SU-DHL-6 (cell line): ENCODE data around the gene ANKS1B.

ENCODE experiments used
- EZH2phosphoT487 ChIP-seq: fragments of 200-600 bp; sonication (generic), shearing (Covaris generic); conservative IDR thresholded peaks from 2 replicates; pipeline ENCODE4 v1.6.1; 2018; ENCODE audit warnings: mild to moderate bottlenecking, antibody characterized with exemption, low read length, moderate library complexity, mixed read lengths
- TF ChIP-seq, protein P1 (sequence below): fragments of 200-600 bp; sonication (generic); IDR thresholded peaks from one replicate; pipeline ENCODE4 v1.5.1; 2017; ENCODE audit warnings: antibody characterized with exemption, mild to moderate bottlenecking, low read length, moderate library complexity; ENCODE audit not compliant: insufficient read depth, poor library complexity, severe bottlenecking

DNA sequence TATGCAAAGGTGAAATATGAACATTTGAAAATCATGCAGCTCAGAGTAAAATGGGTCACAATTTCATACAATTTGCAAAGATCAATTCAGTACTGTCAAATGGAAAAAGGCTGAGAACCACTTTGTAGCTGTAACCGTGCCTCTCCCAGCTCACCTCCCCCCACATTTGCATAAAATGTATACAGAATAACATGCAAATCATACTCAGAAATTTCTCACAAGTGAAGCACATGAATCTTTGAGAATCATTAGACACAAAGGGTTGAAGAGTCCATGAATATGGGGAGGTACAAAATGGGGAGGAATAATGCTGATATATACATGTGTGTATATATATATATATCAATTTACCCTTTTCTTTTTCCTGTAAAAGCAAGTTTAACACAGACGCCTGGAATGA, 1177.5 kb downstream of the ANKS1B start:
- TF ChIP-seq, protein P1, sequence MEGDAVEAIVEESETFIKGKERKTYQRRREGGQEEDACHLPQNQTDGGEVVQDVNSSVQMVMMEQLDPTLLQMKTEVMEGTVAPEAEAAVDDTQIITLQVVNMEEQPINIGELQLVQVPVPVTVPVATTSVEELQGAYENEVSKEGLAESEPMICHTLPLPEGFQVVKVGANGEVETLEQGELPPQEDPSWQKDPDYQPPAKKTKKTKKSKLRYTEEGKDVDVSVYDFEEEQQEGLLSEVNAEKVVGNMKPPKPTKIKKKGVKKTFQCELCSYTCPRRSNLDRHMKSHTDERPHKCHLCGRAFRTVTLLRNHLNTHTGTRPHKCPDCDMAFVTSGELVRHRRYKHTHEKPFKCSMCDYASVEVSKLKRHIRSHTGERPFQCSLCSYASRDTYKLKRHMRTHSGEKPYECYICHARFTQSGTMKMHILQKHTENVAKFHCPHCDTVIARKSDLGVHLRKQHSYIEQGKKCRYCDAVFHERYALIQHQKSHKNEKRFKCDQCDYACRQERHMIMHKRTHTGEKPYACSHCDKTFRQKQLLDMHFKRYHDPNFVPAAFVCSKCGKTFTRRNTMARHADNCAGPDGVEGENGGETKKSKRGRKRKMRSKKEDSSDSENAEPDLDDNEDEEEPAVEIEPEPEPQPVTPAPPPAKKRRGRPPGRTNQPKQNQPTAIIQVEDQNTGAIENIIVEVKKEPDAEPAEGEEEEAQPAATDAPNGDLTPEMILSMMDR, result no peak
- no peak for TF ChIP-seq EZH2phosphoT487
